ENCODE data around the gene FGGY. TPM values are rescaled to one million over a fixed set of nuclear protein-coding genes. Genes with fewer than 3 reads are reported as not detected.
A peak's percentile ranks its signal among the peaks of the same experiment; 100 is the strongest.

FGGY gene
- total and polyA plus RNA-seq, 2 donors (not counting 1 experiment from before 2014, with no cell fraction given): 6.1 to 38.5 TPM

DNA sequence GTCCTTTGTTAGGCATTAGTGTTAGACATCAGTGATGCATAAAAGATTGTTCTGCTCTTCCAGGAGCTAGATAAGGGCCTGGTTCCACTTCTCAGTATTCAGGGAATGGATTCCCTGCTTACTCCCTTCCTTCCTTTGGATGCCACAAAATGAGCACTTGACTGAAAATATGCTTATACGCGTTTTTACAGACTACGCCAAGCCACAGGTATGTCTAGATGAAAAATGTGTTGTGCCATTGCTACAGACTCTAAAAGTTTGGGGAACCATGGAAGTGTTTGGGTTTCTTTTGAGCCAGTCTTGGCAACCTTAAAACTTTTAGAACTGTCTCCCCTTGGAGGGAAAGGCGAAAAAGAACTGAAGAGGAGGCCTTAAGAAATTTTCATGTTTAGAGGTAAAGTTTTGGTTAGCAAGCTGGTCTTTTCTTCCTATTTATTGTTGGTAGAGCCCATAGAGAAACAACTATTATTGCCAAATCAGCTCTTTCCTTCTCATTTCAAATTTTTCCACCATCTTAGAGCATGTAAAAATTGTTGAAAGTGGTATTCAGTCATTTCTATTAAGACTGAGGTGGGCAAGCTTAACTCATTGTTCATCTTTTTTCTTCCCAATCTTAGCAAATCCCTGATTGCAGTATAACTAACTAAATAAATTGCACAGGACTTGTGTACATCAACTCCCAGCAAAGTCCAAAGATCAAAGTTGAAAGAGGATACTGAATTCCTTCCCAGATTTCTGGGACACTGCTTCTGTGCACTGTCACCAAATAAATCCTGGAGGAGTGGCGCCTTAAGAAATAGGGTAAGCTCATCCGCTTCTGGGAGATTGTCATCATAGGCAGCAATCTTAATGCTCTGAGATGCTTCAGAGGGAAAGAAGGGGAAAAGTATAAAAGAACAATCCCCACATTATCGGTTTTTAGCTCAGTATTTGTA, 18.9 kb downstream of the FGGY start:
- CTCF ChIA-PET: interaction anchor here (2.2 kb wide), 1 partner anchor 383 kb away, joined by 6 read pairs; no protein-coding TSS in a partner anchor
- no peaks in the 10 kb centered on the region for H3K79me2 ChIP-seq (ENCODE audit: control insufficient read depth, insufficient read depth, low read length)
- Mint-ChIP-seq H3K27me3 (no peaks in the 10 kb centered on the region), H3K9me3 (ENCODE audit: insufficient read depth) (no peaks in the 10 kb centered on the region), H3K4me3 (no peak overlapping the region), H3K4me1 (peaks cover 14% of the 10 kb centered on the region), H3K27ac (no peak overlapping the region)
- no peak overlapping the region for H3K9ac ChIP-seq (ENCODE audit: low read length)
- no peaks in the 10 kb centered on the region for H3K9me3 ChIP-seq (ENCODE audit: control extremely low read depth in 1 of 3, control insufficient read depth in 2 of 3, insufficient read depth in 1 of 3, low read length in 2 of 3)
- H3K27me3 ChIP-seq (replicated peaks in 1 of 4; ENCODE audit: control extremely low read depth in 1 of 4, control insufficient read depth in 3 of 4, insufficient read depth in 4 of 4, low read length in 3 of 4): no peaks in the 10 kb centered on the region
- H3K4me1 ChIP-seq (ENCODE audit: control insufficient read depth in 2 of 2, insufficient read depth in 2 of 2, low read length in 2 of 2): peaks cover 0 to 8% of the 10 kb centered on the region in 2 donors
- ATAC-seq (ENCODE audit: low read depth) (no peak), DNase-seq (no peak)
- H3K4me2 ChIP-seq (replicated peaks; ENCODE audit: low read depth, low read length, poor library complexity, severe bottlenecking): peak overlapping the region; percentile 44
- H3K36me3 ChIP-seq (replicated peaks in 1 of 2; ENCODE audit: control extremely low read depth in 1 of 2, control insufficient read depth in 1 of 2, extremely low read depth in 1 of 2, insufficient read depth in 2 of 2, low read length in 1 of 2): no peaks in the 10 kb centered on the region
- H4K20me1 ChIP-seq (ENCODE audit: control insufficient read depth, insufficient read depth, low read length, poor library complexity, severe bottlenecking): no peaks in the 10 kb centered on the region
- WGBS (ENCODE audit: insufficient coverage): 86% methylated on average over 3 of the region's 7 CpGs
- POLR2A ChIA-PET: interaction anchor here (0.6 kb wide), 1 partner anchor 170 kb away, joined by 5 read pairs; no protein-coding TSS in a partner anchor
- intact Hi-C loops (cut with micrococcal nuclease): no loop called here
- TF ChIP-seq EZH2 (IDR thresholded peaks at IDR 0.05; ENCODE audit: borderline replicate concordance, insufficient read depth, low read depth, low read length, poor library complexity, severe bottlenecking): no peak
- TF ChIP-seq, protein P1, sequence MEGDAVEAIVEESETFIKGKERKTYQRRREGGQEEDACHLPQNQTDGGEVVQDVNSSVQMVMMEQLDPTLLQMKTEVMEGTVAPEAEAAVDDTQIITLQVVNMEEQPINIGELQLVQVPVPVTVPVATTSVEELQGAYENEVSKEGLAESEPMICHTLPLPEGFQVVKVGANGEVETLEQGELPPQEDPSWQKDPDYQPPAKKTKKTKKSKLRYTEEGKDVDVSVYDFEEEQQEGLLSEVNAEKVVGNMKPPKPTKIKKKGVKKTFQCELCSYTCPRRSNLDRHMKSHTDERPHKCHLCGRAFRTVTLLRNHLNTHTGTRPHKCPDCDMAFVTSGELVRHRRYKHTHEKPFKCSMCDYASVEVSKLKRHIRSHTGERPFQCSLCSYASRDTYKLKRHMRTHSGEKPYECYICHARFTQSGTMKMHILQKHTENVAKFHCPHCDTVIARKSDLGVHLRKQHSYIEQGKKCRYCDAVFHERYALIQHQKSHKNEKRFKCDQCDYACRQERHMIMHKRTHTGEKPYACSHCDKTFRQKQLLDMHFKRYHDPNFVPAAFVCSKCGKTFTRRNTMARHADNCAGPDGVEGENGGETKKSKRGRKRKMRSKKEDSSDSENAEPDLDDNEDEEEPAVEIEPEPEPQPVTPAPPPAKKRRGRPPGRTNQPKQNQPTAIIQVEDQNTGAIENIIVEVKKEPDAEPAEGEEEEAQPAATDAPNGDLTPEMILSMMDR (IDR thresholded peaks at IDR 0.05): no peak
- H3K27ac ChIP-seq (ENCODE audit: low read length in 2 of 2): no peak overlapping the region
- H3K4me3 ChIP-seq (ENCODE audit: control extremely low read depth in 1 of 5, extremely low read depth in 1 of 5, insufficient read depth in 1 of 5, low read depth in 2 of 5, low read length in 4 of 5): no peak overlapping the region
- H2AFZ ChIP-seq (ENCODE audit: insufficient read depth, low read depth, low read length, poor library complexity, severe bottlenecking): no peak overlapping the region
